HG02588 (cell line): ENCODE results near the gene LTA.

ENCODE experiments used
- ATAC-seq: cut with Tn5 transposase; IDR thresholded peaks from one replicate; pipeline ENCODE4 v1.9.1; 2021; ENCODE audit warnings: mild to moderate bottlenecking, moderate library complexity; ENCODE audit not compliant: unreplicated experiment

Gene LTA

DNA sequence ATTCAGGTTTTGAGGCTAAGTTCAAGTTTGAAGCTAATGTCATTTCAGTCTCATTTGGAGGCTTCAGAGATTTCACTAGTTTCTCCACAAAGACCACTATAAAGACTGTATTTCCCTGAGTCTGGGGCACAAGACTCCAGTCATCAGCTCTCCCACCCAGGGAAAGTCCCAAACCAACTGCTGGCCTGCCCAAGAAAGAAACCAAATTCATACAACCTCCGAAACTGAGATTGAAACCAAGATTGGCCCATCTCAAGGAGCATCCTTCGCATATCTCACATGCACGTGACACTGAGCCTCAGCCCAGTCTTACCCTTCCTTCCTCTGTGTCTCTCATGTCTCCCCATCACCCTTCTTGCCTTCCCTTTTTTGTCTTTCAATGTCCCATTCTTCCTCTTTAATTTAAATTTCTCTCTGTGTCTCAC is 3.5 kb upstream of the LTA start:
- peak; percentile 69 for ATAC-seq

DNA sequence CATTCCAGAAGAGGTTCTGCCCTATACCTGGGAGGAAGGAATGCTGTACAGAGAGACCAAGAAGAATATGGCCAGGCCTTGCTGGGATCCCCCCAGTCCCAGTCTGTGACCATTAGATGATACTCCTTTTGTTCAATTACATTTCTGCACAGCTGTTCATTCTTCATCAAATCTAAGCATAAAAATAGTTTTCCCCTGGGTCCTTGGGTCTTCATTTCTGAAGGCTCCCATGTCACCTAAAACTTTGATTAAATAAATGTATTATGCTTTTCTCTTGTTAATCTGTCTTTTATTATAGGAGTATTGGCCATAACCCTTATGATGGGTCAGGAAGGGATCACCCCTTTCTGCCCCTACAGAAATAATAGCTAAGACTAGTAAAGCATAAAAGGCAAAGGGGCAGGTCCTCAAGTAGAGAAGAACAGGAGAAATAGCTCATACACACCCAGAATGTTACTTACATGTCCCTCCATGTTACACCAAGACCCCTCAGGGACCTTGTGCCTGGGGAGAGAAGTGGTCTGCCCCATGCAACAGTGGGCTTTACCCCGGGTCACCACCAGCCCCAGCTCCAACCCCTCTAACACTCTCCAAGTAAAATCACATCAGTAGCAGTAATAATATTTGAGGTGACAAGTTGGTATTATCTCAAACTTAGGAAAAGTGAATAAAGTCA is 2.1 kb upstream of the LTA start:
- ATAC-seq = no peak

DNA sequence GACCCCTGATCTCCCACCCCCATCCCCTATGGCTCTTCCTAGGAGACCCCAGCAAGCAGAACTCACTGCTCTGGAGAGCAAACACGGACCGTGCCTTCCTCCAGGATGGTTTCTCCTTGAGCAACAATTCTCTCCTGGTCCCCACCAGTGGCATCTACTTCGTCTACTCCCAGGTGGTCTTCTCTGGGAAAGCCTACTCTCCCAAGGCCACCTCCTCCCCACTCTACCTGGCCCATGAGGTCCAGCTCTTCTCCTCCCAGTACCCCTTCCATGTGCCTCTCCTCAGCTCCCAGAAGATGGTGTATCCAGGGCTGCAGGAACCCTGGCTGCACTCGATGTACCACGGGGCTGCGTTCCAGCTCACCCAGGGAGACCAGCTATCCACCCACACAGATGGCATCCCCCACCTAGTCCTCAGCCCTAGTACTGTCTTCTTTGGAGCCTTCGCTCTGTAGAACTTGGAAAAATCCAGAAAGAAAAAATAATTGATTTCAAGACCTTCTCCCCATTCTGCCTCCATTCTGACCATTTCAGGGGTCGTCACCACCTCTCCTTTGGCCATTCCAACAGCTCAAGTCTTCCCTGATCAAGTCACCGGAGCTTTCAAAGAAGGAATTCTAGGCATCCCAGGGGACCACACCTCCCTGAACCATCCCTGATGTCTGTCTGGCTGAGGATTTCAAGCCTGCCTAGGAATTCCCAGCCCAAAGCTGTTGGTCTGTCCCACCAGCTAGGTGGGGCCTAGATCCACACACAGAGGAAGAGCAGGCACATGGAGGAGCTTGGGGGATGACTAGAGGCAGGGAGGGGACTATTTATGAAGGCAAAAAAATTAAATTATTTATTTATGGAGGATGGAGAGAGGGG is 1.4 kb downstream of the LTA start:
- no peak for ATAC-seq

DNA sequence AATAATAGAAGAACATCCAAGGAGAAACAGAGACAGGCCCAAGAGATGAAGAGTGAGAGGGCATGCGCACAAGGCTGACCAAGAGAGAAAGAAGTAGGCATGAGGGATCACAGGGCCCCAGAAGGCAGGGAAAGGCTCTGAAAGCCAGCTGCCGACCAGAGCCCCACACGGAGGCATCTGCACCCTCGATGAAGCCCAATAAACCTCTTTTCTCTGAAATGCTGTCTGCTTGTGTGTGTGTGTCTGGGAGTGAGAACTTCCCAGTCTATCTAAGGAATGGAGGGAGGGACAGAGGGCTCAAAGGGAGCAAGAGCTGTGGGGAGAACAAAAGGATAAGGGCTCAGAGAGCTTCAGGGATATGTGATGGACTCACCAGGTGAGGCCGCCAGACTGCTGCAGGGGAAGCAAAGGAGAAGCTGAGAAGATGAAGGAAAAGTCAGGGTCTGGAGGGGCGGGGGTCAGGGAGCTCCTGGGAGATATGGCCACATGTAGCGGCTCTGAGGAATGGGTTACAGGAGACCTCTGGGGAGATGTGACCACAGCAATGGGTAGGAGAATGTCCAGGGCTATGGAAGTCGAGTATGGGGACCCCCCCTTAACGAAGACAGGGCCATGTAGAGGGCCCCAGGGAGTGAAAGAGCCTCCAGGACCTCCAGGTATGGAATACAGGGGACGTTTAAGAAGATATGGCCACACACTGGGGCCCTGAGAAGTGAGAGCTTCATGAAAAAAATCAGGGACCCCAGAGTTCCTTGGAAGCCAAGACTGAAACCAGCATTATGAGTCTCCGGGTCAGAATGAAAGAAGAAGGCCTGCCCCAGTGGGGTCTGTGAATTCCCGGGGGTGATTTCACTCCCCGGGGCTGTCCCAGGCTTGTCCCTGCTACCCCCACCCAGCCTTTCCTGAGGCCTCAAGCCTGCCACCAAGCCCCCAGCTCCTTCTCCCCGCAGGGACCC is 2.3 kb downstream of the LTA start:
- ATAC-seq = no peak

DNA sequence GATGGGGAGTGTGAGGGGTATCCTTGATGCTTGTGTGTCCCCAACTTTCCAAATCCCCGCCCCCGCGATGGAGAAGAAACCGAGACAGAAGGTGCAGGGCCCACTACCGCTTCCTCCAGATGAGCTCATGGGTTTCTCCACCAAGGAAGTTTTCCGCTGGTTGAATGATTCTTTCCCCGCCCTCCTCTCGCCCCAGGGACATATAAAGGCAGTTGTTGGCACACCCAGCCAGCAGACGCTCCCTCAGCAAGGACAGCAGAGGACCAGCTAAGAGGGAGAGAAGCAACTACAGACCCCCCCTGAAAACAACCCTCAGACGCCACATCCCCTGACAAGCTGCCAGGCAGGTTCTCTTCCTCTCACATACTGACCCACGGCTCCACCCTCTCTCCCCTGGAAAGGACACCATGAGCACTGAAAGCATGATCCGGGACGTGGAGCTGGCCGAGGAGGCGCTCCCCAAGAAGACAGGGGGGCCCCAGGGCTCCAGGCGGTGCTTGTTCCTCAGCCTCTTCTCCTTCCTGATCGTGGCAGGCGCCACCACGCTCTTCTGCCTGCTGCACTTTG is 3.3 kb downstream of the LTA start, which contains the start of gene TNF:
Gene TNF (plus strand): TSS at position 231 of the 567 bp plus-strand sequence. CDS start 177 bp downstream, at position 408.
- ATAC-seq = no peak

DNA sequence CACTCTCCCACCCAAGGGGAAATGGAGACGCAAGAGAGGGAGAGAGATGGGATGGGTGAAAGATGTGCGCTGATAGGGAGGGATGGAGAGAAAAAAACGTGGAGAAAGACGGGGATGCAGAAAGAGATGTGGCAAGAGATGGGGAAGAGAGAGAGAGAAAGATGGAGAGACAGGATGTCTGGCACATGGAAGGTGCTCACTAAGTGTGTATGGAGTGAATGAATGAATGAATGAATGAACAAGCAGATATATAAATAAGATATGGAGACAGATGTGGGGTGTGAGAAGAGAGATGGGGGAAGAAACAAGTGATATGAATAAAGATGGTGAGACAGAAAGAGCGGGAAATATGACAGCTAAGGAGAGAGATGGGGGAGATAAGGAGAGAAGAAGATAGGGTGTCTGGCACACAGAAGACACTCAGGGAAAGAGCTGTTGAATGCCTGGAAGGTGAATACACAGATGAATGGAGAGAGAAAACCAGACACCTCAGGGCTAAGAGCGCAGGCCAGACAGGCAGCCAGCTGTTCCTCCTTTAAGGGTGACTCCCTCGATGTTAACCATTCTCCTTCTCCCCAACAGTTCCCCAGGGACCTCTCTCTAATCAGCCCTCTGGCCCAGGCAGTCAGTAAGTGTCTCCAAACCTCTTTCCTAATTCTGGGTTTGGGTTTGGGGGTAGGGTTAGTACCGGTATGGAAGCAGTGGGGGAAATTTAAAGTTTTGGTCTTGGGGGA is 4.0 kb downstream of the LTA start:
- ATAC-seq = no peak

DNA sequence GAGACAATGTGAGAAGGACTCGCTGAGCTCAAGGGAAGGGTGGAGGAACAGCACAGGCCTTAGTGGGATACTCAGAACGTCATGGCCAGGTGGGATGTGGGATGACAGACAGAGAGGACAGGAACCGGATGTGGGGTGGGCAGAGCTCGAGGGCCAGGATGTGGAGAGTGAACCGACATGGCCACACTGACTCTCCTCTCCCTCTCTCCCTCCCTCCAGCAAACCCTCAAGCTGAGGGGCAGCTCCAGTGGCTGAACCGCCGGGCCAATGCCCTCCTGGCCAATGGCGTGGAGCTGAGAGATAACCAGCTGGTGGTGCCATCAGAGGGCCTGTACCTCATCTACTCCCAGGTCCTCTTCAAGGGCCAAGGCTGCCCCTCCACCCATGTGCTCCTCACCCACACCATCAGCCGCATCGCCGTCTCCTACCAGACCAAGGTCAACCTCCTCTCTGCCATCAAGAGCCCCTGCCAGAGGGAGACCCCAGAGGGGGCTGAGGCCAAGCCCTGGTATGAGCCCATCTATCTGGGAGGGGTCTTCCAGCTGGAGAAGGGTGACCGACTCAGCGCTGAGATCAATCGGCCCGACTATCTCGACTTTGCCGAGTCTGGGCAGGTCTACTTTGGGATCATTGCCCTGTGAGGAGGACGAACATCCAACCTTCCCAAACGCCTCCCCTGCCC is 4.9 kb downstream of the LTA start:
- ATAC-seq = no peak

DNA sequence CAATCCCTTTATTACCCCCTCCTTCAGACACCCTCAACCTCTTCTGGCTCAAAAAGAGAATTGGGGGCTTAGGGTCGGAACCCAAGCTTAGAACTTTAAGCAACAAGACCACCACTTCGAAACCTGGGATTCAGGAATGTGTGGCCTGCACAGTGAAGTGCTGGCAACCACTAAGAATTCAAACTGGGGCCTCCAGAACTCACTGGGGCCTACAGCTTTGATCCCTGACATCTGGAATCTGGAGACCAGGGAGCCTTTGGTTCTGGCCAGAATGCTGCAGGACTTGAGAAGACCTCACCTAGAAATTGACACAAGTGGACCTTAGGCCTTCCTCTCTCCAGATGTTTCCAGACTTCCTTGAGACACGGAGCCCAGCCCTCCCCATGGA is 5.5 kb downstream of the LTA start:
- no peak for ATAC-seq

DNA sequence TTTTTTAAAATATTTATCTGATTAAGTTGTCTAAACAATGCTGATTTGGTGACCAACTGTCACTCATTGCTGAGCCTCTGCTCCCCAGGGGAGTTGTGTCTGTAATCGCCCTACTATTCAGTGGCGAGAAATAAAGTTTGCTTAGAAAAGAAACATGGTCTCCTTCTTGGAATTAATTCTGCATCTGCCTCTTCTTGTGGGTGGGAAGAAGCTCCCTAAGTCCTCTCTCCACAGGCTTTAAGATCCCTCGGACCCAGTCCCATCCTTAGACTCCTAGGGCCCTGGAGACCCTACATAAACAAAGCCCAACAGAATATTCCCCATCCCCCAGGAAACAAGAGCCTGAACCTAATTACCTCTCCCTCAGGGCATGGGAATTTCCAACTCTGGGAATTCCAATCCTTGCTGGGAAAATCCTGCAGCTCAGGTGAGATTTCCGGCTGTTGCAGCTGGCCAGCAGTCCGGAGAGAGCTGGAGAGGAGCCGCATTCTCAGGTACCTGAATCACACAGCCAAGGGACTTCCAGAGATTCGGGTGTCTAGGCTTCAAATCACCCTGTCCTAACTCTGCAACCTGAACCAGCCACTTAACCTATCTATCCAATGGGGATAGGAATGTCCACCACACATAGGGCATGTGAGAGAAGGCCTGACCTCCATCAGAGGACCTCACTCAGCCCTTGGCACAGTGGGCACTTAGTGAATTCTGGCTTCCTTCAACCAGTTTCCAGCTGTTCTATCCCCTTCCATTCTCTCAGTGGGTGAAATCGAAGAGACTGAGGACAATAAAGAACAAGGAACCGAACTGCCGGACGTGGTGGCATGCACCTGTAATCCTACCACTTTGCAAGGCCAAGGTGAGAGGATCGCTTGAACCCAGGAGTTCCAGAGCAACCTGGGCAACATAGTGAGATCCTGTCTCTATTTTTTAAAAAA is 6.4 kb downstream of the LTA start:
- ATAC-seq = no peak

DNA sequence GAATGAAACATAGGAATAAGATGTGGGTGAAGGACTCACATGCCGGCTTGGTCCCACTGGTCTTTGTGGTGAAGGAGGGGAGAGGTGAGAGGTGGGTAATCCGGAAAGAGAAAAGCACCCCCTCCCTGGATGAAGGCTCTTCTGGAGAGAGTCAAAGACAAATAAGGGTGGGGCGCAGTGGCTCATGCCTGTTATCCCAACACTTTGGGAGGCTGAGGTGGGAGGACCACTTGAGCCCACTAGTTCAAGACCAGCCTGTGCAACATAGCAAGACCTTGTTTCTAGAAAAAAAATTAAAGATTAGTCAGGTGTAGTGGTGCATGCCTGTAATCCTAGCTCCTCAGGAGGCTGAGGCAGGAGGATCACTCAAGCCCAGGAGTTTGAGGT is 7.0 kb downstream of the LTA start:
- ATAC-seq = no peak

DNA sequence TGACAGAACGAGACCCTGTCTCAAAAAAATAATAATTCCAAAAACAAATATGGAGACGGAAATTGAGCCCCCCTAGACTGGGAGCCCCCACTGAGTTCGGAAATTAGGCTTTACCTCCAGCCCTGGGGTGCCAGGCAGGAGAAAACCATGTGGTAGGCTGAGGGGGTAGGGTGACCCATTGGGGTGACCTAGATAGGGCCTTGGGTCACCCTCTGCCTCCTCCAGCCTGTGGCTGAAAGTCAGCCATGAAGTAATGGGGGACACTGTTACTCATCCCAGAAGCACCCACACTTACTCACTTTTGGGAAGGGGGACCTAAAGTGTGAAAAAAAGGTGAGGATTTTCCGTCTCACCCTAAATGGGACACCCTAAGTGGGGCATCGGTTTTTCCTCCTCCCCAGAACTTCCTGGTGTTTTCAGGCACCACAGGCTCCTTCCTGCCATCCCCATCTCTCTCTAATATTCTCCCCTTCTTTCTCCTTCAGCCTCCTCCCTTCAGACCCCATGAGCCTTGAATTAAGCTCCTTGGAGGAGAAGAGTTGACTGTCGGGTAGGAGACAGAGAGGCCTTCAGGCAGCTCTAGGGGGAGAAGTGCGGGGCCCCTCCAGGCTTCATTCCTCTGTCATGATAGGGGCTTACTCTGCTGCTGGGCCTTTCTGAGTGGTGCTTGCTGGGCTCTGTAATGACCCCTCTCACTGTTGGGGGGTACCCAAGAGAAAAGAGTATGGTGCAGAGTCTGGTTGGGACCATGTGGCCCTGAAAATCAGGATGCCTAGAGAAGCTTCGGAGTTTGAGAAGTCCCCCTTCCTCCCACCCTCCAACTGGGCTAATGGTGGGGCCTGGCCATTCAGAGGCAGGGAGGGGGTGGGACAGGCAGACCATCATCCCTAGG is 7.7 kb downstream of the LTA start:
- no peak for ATAC-seq

DNA sequence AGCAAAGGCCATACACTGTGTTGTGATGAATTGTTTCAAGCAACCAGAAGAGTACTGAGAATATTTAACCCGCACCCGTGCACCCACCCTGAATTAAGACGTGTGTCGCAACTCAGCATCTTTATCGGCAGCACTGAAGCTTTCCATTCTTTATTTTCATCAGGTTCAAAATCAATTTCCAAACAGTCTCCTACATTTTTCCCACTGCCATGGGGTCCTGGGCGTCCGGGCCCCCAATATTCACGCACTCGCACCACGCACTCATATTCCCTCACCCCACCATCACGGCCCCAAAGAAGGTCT is 8.3 kb downstream of the LTA start:
- ATAC-seq = no peak

DNA sequence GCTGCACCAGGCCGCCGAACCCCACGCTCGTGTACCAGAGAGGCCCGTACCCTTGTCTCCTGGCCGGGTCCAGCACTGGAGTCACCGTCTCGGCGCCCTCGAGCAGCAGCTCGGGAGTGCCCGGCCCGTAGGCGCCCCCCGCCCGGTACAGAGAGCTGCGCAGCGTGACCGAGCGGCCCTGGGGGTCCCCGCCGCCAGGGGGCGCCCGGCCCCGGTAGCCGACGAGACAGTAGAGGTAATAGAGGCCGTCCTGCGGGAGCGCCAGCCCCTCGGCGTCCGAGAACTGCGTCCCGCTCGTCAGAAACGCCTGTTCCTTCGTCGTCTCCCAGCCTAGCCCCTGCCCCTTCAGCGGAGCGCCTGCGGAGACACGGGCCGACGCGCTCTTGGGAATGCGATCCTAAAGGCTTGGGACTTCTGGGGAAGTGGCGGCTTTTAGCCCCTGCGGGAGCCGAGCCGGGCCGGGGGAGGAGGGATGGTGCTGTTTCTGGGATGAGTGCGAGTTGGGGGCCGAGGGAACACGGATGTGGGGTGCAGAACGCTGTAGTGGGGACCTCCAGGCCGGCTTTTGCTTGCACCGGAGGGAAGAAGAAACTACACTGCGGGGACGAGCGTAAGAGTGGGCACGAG is 8.8 kb downstream of the LTA start:
- ATAC-seq = peak; percentile 46

DNA sequence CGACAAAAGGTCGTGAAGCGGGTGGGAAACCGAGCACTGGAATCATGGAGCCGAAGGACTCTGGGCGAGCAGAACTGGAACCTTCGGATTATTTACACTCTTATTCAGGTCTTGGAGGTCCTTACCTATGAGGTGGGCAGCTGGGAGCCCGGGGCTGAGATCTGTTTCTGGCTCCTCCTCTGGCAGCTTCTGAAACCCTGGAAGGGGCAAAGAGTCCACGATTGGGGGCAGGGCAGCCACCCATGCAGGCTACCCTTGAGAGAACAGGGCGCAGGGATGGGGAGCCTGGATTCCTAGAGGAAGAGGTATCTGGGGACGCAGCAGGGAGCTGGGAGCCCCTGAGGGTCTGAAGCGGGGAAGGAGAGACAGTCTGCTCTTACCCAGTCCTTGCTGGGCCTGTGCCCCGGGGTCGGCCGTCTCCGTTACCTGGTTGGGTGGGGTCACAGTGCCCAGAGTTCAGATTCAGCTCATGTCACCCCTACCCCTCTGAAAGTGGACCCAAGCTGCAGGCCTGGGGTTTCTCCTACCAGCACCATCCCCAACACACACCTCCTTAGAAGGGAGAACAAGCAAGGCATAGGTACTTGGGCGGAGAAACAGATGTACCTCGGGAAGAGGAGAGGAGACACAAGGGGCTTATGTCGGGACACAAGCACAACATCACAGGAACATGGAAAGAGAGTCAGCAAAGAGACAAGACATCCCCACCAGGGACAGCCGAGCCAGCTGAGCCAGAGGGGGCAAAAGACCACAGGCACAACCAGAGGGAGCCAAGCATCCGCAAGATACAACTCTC is 9.5 kb downstream of the LTA start:
- ATAC-seq = no peak

DNA sequence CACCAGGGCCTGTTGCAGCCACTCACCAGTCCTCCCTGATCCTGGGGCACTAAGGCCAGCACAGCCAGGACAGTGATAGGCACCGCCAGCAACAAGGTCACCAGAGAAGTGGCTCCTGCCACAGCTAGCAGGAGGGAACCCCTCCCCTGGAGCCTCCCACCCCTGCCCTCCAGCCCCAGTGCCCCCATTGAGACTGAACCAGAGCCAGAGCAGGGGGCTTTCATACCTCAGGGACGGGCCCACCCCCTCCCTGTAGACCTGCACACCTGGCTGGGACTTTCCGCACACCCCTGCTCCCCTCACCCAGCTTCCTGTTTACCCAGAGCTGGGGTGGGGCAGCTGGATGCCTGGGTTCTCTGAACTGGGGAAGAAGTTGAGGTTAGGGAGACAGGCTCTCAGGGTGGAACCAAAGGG is 10.1 kb downstream of the LTA start, which contains the start of gene LTB:
Gene LTB (minus strand): TSS at position 195 of the 414 bp plus-strand sequence. CDS start 7 bp downstream, at position 188.
- ATAC-seq = no peak

DNA sequence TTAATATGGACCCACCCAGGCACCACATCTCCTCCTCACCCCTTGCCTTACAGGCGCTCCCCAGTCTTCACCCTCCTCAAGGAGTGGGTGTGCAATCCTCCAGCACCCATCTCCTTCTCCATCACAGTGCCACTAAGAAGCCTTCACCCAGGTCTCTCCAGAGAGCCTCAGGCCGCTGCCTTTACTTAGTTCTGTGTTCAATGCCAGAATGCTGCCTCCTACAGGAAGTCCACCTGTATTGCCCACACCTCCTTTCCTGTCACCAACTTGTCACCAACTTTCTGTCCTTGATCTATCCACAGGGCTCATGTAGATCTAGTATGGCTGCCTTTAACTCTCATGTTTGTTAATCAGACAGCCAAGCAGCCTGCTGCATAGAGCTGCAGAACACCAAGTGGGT is 13.4 kb downstream of the LTA start:
- ATAC-seq = no peak
